PFSK-1 (cell line): ENCODE results near the gene FAF1.

Experiments used
- FOXP2 ChIP-seq: optimal IDR thresholded peaks from 2 replicates; pipeline ENCODE3; 2011; ENCODE audit warnings: borderline replicate concordance, control low read depth, inconsistent platforms; ENCODE audit not compliant: insufficient read depth; ENCODE audit errors: extremely low read length, extremely low read depth
- POLR2AphosphoS5 ChIP-seq: IDR thresholded peaks from 2 replicates; pipeline ENCODE4 v1.6.1; 2012; ENCODE audit warnings: low read depth, mild to moderate bottlenecking, control low read depth, low read length, moderate library complexity
- REST ChIP-seq, 2 experiments: IDR thresholded peaks; 2 replicates each; pipeline versions ENCODE4 v1.6.1 to v1.8.0; 2011 to 2012; ENCODE audit warnings: low read depth in 2 of 2, low read length in 2 of 2, control low read depth in 1 of 2, inconsistent platforms in 1 of 2, mild to moderate bottlenecking in 1 of 2, moderate library complexity in 1 of 2; ENCODE audit not compliant: insufficient read depth in 1 of 2
- SIN3A ChIP-seq: IDR thresholded peaks from 2 replicates; pipeline ENCODE4 v1.6.1; 2012; ENCODE audit warnings: mild to moderate bottlenecking, low read length, moderate library complexity, borderline replicate concordance; ENCODE audit not compliant: insufficient read depth
- TAF1 ChIP-seq: IDR thresholded peaks from 2 replicates; pipeline ENCODE4 v1.6.1; 2012; ENCODE audit warnings: low read length, control low read depth, borderline replicate concordance; ENCODE audit not compliant: insufficient read depth

Gene FAF1

GRCh38 chr1:50981741-50982140, 21.7 kb upstream of the FAF1 start:
- TF ChIP-seq TAF1 = no peak
- no peak for TF ChIP-seq POLR2AphosphoS5
- no peak for TF ChIP-seq SIN3A
- no peak for TF ChIP-seq FOXP2
- TF ChIP-seq REST (IDR thresholded peaks at IDR 0.05; ENCODE audit: insufficient read depth in 1 of 2, low read depth in 2 of 2, low read length in 2 of 2) = no peak

- TF ChIP-seq POLR2AphosphoS5 = no peak
- no peak for TF ChIP-seq REST (IDR thresholded peaks at IDR 0.05; ENCODE audit: insufficient read depth in 1 of 2, low read depth in 2 of 2, low read length in 2 of 2)
- no peak for TF ChIP-seq TAF1
- no peak for TF ChIP-seq SIN3A
- no peak for TF ChIP-seq FOXP2
Measured at GRCh38 chr1:50980505-50980904, 20.4 kb upstream of the FAF1 start.

GRCh38 chr1:50979937-50980336, 19.9 kb upstream of the FAF1 start:
- no peak for TF ChIP-seq TAF1
- TF ChIP-seq REST (IDR thresholded peaks at IDR 0.05; ENCODE audit: insufficient read depth in 1 of 2, low read depth in 2 of 2, low read length in 2 of 2) = no peak
- no peak for TF ChIP-seq FOXP2
- no peak for TF ChIP-seq SIN3A
- no peak for TF ChIP-seq POLR2AphosphoS5

- TF ChIP-seq FOXP2 (no peak), SIN3A (no peak), TAF1 (no peak), POLR2AphosphoS5 (no peak), REST (IDR thresholded peaks at IDR 0.05; ENCODE audit: insufficient read depth in 1 of 2, low read depth in 2 of 2, low read length in 2 of 2) (no peak)
Measured at GRCh38 chr1:50978852-50979781, 19.1 kb upstream of the FAF1 start.
